ENCODE data around the gene MICU1. TPM values are rescaled to one million over a fixed set of nuclear protein-coding genes. Genes with fewer than 3 reads are reported as not detected.
"Not testable (repeated sequence)": the region's sequence is repeated elsewhere in the genome, so short reads cannot be mapped to it uniquely, and the experiment has no call there.

The MICU1 gene
- polyA plus RNA-seq, 1 donor = 79.2 TPM

DNA sequence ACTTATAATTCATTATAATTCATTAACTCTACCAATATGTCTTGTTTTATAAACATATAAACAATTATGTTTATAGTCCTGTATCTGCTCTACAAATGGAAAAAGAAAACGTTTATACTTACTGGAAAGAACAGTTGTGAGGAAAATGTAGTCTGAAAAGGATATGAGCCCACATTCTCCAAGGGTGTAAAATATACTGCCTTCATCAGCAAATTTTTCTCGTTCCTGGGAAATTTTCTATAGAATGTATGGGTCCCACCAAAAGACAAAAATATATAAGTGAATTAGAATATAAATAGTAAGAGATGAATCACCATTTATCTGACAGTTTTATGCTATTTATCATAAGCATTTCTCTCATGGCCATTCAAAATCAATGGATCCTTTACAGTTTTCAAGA, 117.8 kb downstream of the MICU1 start:
- DNase-seq = no peak

DNA sequence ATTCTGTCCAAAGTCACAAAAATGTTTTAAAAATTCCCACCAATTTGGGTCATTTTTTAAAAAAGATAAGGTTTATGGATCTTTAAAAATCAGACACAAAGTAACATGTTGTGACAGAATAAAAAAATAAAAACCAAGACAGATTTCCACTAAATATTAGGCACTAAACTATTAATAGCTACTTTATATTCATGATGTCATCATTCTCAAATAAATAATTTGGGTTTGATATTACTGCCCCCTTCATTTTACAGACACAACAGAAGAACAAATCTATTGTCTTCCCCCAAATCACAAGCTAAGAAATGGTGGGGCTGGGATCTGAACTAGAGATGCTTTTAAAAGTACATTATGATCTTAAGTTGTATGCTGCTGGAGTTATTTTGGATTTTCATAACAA, 119.4 kb downstream of the MICU1 start:
- DNase-seq = no peak

DNA sequence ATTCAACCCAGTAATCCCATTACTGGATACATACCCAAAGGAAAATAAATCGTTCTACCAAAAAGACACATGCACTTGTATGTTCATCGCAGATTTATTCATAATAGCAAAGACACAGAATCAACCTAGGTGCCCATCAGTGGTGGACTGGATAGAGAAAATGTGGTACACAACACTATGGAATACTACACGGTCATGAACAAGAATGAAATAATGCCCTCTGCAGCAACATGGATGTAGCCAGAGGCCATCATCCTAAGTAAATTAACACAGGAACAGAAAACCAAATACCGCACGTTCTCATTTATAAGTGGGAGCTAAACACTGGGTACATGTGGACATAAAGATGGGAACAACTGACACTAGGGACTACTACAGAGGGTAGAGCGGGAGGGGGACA, 120.4 kb downstream of the MICU1 start:
- no peak for DNase-seq

DNA sequence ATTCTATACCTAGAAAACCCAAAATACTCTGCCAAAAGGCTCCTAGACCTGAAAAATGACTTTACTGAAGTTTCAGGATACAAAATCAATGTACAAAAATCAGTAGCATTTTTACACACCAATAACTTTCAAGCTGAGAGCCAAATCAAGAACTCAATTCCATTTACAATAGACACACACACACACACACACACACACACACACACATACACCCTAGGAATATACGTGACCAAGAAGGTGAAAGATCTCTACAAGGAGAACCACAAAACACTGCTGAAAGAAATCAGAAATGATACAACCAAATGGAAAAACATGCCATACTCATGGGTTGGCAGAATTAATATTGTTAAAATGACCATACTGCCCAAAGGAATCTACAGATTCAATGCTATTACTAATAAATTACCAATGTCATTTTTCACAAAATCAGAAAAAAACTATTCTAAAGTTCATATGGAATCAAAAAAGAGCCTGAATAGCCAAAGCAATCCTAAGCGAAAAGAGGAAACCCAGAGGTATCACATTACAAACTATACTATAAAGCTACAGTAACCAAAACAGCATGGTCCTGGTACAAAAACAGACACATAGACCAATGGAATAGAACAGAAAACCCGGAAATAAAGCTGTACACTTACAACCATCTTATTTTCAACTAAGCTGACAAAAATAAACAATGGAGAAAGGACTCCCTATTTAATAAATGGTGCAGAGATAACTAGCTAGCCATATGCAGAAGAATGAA, 122.0 kb downstream of the MICU1 start:
- DNase-seq = no peak

DNA sequence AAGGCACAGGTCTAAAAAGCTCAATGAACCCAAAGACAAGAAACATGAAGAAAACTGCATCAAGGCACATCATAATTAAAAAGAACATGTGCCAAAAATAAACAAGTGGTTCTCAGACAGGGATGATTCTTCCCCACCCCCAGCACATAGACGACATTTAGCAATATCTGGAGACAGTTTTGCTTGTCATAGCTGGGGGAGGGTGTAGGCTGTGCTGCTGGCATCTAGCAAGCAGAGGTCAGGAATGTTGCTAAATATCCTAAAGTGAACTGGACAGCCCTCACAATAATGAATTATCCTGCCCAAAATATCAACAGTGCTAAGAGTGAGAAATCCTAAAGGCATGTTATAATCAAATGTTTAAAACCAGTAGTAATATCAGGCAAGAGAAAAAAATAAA, 122.6 kb downstream of the MICU1 start:
- no peak for DNase-seq

DNA sequence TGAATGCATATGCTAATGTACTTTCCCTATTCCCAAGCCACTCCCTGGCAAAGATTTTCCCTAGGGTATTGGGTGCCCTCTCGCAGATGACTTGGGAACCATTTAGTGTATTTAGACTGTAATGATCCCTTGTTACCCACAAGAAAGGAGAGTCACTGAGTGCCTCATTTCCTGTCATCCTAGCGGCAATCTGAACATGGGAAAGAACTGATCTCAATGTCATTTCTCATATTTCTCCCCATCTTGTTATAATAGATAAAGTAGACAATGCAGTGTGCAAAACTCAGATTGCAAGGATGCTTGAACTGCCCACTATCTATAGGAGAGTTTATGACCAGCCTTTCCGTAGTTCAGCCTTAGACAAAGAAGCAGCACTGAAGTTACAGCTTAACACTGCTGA, 123.3 kb downstream of the MICU1 start:
- no peak for DNase-seq

DNA sequence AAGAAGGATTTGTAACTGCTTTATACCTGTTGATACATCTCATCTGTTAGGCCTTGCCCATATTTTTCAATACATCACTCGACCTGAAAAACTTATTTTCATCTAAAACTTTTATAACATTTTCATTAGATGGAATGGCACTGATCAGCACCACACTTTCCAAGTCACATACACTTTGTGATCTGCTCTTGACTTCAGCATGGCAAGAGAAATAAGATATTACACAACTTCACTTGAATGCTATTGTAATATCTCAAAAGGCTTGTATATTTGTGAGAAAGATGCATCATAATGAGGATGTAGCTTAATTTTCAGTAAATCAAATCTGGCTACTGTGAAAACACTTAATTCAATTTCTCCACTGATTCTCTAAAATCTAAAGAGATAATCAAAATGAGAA, 126.2 kb downstream of the MICU1 start:
- DNase-seq = no peak

DNA sequence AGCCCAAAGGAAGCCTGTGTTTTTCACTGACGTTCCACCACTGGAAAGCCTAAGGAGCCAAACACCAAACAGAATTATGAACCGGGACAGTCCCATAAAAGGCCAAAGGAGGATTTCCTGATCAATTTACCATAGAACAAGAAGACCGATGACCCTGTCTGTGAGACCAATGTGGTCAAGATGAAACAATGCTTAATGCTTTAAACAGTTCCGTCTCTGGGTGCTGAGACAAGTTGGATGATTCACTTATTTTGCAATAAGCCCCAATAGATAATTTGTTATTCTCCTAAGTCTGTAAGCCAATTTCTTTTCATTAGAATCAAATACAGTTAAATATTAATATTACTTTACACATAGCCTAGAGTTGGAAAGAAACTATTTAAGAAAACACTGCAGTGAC, 134.9 kb downstream of the MICU1 start:
- no peak for DNase-seq

DNA sequence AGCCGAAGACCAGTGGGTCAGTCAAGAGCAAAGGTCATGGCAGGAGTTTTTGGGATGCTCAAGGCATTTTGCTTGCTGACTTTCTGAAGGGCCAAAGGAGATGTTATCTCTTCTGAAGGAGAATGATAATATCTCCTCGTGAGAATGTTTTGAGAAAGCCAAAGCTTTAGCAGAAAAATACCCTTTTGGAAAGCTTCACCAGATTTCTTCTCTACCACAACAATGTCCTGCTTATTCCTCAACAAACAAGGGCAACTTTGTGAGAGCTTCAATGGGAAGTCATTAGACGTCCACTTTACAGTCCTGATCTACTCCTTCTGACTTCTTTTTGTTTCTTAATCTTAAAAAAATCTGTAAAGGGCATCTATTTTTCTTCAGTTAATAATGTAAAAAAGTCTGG, 138.4 kb downstream of the MICU1 start:
- no peak for DNase-seq

DNA sequence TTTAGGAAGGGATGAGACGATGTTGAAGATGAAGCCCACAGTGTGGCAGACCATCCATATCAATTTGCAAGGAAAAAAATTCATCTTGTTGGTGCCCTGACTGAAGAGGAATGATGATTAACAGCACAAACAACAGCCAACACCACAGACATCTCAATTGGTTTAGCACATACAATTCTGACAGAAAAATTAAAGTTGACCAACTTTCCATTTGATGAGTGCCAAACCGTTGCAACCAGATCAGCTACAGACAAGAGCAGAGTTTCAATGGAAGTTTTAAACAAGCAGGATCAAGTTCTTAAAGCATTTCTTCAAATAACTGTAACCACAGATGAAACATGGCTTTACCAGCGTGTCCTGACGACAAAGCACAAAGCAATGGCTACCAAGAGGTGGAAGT, 138.8 kb downstream of the MICU1 start:
- no peak for DNase-seq

DNA sequence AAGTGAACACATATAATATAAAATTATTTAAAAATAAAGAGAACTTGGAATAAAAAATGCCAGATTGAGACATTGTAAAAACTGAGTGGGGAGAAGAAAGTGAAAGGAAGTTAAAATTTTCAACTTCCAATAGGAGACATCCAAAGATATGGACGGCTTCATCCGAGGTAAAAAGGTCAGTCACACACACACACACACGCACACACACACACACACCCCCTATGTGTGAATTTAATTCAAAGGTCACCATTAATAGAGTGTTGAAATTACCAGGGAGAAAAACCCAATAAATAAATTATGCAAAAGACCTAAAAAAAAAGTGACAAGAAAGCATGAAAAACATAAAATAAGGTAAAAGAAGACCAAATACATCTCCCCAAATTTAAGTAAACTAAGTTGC, 140.2 kb downstream of the MICU1 start:
- no peak for DNase-seq

DNA sequence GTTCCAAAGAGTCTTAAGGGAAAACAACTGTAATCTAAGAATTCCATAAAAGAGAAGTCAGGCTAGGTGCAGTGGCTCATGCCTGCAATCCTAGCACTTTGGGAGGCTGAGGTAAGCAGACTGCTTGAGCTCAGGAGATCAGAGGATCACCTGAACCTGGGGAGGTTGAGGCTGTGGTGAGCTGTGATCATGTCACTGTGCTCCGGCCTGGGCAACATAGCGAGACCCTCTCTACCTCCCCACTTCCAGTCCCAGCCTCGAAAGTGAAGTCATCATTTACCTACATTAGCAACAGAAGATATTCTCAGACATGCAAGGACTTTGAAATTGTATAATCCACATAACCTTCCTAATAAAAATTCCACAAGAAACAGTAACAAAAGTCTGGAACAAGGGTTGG, 141.4 kb downstream of the MICU1 start:
- DNase-seq = no peak

DNA sequence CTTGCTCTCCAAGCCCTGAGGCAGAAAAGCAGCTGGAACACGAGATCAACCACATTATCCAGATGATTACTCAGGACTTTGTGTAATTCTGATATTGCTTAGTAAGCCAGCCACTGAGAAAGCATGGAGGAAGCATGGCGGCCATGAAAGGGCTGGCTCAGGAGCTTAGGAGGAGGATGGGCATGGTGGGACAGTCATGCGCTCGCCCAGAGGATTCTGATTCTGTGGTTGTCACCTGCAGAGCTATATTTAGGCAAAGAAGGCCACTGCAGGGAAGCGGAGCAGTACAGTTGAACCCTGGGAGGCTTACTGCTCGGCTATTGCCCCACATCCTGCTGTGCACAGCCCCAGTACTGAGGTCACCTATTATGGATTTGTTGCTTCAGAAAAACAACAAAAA, 142.4 kb downstream of the MICU1 start:
- no peak for DNase-seq

DNA sequence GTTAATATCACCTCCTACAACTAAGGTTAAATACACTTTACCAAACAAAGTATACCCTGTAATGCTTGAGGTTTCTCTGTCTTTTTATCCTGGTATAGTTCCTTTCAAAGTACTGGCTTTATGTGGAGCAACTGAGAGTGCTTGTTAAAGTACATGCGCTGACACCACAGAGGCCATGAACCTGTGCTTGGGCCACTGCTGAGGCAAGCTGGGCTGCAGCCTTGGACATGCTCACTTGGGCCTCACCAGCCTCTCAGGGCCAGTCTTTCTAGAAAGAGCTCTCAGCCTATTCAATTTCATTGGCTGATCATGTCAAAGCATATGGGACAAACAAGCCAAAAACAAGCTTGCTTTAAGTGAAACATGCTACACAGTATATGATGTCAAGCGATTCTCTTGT, 145.0 kb downstream of the MICU1 start:
- DNase-seq = no peak

DNA sequence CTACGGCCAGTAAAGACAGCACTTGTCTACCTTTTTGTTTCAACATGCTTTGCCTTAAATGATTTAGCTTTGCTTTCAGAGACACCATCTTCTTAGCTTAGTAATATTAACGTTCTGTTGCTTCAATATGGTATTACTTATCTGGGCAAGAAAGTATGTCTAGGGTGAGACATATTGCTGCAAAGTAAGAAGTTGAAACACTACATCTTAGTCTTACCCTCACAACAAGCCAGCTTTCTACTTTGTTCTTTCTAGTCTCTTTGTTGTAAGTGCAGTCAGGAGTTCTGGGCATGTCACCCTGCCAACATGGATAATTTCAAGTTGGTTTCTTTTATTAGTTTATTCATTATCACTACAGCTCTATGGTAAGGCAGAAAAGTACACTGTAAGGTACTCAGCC, 148.4 kb downstream of the MICU1 start:
- DNase-seq = no peak

DNA sequence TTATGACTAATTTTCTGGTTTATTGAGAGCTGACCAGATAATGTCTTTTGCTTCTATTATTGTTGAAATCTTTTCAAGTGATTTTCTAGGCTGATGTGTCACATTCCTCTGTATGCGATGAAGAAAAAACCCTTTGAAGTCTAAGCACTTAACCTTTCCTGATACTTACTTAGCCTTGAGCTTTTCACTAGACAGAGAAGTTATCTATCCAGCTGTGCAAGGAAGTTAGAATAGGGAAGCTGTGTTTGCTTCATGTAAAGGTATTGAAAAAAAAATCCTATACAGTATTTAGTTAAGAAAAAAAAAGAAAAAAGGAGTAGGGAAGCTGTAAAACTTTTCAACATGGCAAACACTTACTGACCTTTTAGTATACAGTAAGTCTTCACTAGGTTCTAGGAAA, 153.6 kb downstream of the MICU1 start:
- DNase-seq = no peak

DNA sequence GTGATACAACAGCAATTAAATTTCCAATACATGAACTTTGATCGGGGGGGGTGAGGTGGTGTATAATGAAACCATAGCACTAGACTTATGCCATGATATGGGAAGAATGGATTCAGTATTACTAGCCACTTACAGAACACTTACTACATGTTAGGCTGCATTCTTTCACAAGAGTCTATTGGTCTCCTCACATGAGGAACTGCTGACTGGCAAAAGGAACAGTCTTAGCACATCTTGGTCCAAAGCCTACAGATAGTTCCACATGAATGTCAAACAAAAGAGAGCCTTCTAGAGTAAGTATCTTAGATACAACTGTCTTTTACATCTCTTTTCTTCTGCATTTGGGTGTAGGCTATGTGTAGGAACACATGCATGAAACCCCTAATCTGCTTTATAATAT, 155.2 kb downstream of the MICU1 start:
- DNase-seq = no peak

DNA sequence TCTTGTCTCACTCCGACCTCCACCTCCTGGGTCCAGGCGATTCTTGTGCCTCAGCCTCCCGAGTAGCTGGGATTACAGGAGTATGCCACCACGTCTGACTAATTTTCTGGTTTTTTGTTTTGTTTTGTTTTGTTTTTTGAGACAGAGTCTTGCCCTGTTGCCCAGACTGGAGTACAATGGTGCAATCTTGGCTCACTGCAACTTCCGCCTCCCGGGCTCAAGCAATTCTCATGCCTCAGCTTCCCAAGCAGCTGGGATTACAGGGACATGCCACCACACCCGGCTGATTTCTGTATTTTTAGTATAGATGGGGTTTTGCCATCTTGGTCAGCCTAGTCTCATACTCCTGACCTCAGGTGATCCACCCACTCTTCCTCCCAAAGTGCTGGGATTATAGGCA, 158.8 kb downstream of the MICU1 start:
- not testable (repeated sequence) for DNase-seq

DNA sequence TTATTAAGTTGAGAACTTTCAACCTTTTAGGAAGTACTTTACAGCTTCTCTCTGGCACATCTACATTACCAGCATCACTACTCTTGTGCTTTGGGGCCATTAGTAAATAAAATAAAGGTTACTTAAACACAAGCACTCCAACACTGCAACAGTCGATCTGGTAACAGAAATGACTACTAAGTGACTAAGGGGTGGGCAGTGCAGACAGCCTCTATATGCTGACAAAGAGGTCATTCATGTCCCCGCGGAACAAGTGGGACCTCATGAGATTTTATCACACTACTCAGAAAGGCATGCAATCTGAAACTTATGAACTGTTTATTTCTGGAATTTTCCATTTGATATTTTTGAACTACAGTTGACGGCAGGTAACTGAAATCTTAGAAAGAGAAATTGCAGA, 159.9 kb downstream of the MICU1 start:
- DNase-seq = no peak

DNA sequence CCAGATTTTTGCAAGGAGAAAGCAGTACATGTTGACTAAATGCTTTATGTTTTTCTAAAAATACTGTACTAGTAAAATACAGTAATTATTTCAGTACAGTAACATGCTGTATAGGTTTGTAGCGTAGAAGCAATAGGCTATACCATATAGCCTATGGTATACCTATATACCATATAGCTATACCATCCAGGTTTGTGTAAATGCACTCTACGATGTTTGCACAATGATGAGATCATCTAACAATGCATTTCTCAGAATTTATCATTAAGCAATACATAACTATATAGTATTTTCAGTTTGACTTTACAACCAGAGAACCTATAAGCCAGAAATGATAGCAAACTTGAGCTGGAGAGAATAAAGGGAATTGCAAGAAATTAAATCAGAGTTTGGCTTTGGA, 161.4 kb downstream of the MICU1 start:
- no peak for DNase-seq

DNA sequence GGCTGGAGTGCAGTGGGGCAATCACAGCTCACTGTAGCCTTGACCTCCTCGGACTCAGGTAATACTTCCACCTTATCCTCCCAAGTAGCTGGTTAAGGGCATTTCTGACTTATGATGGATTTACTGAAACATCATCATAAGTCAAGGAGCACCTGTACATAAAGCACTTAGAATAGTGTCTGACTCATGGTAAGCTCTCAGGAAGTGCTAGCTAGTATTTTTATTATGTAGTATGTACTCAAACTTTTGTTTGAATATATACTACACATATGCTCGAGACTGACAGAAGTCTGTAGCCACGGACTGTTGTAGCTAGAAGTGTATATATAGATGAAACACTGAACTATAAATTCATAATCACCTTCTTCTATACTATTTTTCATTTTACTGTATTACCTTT, 163.6 kb downstream of the MICU1 start:
- no peak for DNase-seq

DNA sequence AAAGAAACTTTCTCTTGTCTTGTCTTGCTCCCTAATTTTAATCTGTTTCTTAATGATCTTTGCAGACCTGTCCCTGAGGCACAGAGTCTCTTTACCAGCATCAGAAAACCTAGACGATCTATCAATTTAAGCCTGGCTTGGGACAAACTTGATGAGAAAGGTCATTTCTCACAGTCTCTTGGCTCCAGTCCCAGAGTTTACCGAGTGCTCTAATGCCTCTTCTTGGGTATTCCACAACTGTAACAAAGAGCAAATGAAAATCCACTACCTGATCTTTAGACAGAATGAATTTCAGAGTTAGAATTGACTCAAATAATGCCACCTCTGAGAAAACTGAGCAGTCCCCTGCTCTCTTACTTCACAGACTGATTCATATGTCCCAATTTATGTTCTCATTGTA, 164.8 kb downstream of the MICU1 start:
- DNase-seq = no peak

DNA sequence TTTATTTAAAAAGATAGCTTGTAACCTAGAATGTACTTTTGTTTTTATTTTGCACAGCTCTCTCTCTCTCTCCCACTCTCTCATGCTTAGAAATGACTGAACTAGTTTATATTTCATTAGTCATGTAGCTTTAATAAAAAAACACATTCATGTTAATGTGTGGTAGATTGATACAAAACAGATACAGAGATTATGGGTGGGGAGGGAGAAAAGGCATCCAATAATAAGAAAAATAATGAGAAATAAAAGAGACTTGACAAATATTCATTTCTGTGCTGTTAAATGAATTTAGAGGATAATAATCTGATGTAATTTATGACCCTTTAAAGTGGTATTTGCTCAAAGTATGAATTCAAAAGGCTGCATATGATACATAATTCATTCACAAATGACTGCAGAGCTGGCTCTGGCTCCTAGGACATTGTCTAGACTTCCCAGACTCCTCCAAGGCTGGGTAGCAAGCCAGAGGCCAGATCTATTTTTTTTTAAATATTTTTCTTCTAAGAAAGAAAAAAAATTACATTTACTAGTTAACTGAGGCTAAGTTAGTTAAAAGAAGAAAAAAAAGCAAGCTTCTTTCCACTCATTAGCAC, 165.5 kb downstream of the MICU1 start:
- no peak for DNase-seq

DNA sequence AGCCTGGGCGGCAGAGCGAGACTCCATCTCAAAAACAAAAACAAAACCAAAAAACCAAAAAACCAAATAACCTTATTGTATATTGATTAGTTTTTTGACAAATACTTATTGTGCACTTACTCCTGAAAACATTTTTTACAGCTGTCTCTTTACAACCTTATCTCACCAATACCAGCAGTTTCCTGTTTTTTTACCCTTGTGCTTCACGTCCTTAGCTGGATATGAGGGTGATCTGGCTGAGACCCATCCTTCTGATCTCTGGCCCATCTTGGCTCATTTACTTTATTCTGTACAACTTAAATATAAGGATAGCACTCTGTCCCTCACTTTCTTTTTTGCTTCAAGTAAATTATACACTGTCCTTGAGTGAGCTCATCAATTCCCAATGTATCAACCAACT, 166.6 kb downstream of the MICU1 start:
- no peak for DNase-seq

All from left kidney (tissue), 2 donors.